H9 (cell line): Measurements from ENCODE around the gene PMM2. TPM values are rescaled to one million over a fixed set of nuclear protein-coding genes. Genes with fewer than 3 reads are reported as not detected.

Experiments
- DNase-seq: peaks from one replicate; pipeline ENCODE4 v3.0.0-alpha.2; 2017
- H2AFZ ChIP-seq: one replicate; pipeline ENCODE4 v1.6.1; 2013; ENCODE audit warnings: mild to moderate bottlenecking, low read length, control low read depth, moderate library complexity
- H2AK5ac ChIP-seq: 2 replicates; pipeline ENCODE4 v1.6.1; 2013; ENCODE audit warnings: low read length, control low read depth, mixed read lengths; ENCODE audit not compliant: insufficient read length
- H2BK120ac ChIP-seq: one replicate; pipeline ENCODE4 v1.6.1; 2013; ENCODE audit warnings: low read depth, mild to moderate bottlenecking, low read length, control low read depth, inconsistent platforms; ENCODE audit not compliant: poor library complexity, severe bottlenecking
- H2BK12ac ChIP-seq: 2 replicates; pipeline ENCODE4 v1.6.1; 2013; ENCODE audit warnings: low read length, control low read depth, mixed read lengths, low read depth; ENCODE audit not compliant: insufficient read length
- H2BK15ac ChIP-seq: 2 replicates; pipeline ENCODE4 v1.6.1; 2013; ENCODE audit warnings: low read depth, low read length, control low read depth
- H2BK20ac ChIP-seq: one replicate; pipeline ENCODE4 v1.6.1; 2013; ENCODE audit warnings: low read depth, mild to moderate bottlenecking, low read length, control low read depth, inconsistent platforms; ENCODE audit not compliant: poor library complexity, severe bottlenecking
- H2BK5ac ChIP-seq: 2 replicates; pipeline ENCODE4 v1.6.1; 2013; ENCODE audit warnings: low read length, control low read depth, mixed read lengths; ENCODE audit not compliant: insufficient read length
- H3K14ac ChIP-seq: 2 replicates; pipeline ENCODE4 v1.6.1; 2013; ENCODE audit warnings: low read length, control low read depth; ENCODE audit not compliant: insufficient read depth
- H3K18ac ChIP-seq: 2 replicates; pipeline ENCODE4 v1.6.1; 2013; ENCODE audit warnings: low read depth, mild to moderate bottlenecking, mixed read lengths, low read length, control low read depth; ENCODE audit not compliant: insufficient read length
- H3K23ac ChIP-seq: 2 replicates; pipeline ENCODE4 v1.6.1; 2013; ENCODE audit warnings: low read length, control low read depth, mixed read lengths, low read depth; ENCODE audit not compliant: insufficient read length
- H3K23me2 ChIP-seq: 2 replicates; pipeline ENCODE4 v1.6.1; 2013; ENCODE audit warnings: low read depth, mild to moderate bottlenecking, mixed read lengths, low read length, control low read depth; ENCODE audit not compliant: insufficient read length, poor library complexity, severe bottlenecking
- H3K27ac ChIP-seq: 2 replicates; pipeline ENCODE4 v1.5.1; 2013; ENCODE audit warnings: low read length, control low read depth, mixed read lengths, low read depth; ENCODE audit not compliant: insufficient read length
- H3K27me3 ChIP-seq: 2 replicates; pipeline ENCODE4 v1.6.1; 2013; ENCODE audit warnings: low read length, control low read depth, inconsistent platforms; ENCODE audit not compliant: insufficient read depth
- H3K4ac ChIP-seq: 2 replicates; pipeline ENCODE4 v1.6.1; 2013; ENCODE audit warnings: low read depth, mild to moderate bottlenecking, control low read depth, inconsistent platforms, low read length, moderate library complexity
- H3K4me1 ChIP-seq: 2 replicates; pipeline ENCODE4 v1.6.1; 2013; ENCODE audit warnings: low read length, control low read depth, inconsistent platforms; ENCODE audit not compliant: insufficient read depth
- H3K4me2 ChIP-seq: 2 replicates; pipeline ENCODE4 v1.6.1; 2013; ENCODE audit warnings: low read length, control low read depth, mixed read lengths; ENCODE audit not compliant: insufficient read length, insufficient read depth
- H3K56ac ChIP-seq: 2 replicates; pipeline ENCODE4 v1.6.1; 2013; ENCODE audit warnings: low read depth, mild to moderate bottlenecking, mixed read lengths, low read length, control low read depth; ENCODE audit not compliant: insufficient read length
- H3K79me1 ChIP-seq: 2 replicates; pipeline ENCODE4 v1.6.1; 2013; ENCODE audit warnings: low read depth, mild to moderate bottlenecking, moderate library complexity, low read length, control low read depth, inconsistent platforms; ENCODE audit not compliant: insufficient read depth, poor library complexity, severe bottlenecking
- H3K79me2 ChIP-seq: 2 replicates; pipeline ENCODE4 v1.6.1; 2013; ENCODE audit warnings: low read length, control low read depth, inconsistent platforms; ENCODE audit not compliant: insufficient read depth
- H3K9ac ChIP-seq: 2 replicates; pipeline ENCODE4 v1.6.1; 2013; ENCODE audit warnings: low read length, control low read depth, mixed read lengths; ENCODE audit not compliant: insufficient read length; ENCODE audit errors: extremely low read depth
- H3K9me3 ChIP-seq: one replicate; pipeline ENCODE4 v1.6.1; 2013; ENCODE audit warnings: low read depth, low read length, inconsistent platforms; ENCODE audit not compliant: control insufficient read depth
- H3T11ph ChIP-seq: one replicate; pipeline ENCODE4 v1.6.1; 2013; ENCODE audit warnings: mild to moderate bottlenecking, low read length, control low read depth, inconsistent platforms
- H4K20me1 ChIP-seq: one replicate; pipeline ENCODE4 v1.6.1; 2013; ENCODE audit not compliant: control insufficient read depth, insufficient read length, insufficient read depth
- H4K5ac ChIP-seq: 2 replicates; pipeline ENCODE4 v1.6.1; 2013; ENCODE audit warnings: low read depth, mild to moderate bottlenecking, mixed read lengths, low read length, control low read depth; ENCODE audit not compliant: insufficient read length
- H4K8ac ChIP-seq: replicated peaks from 2 replicates; pipeline ENCODE4 v1.6.1; 2013; ENCODE audit warnings: low read length, control low read depth, mixed read lengths, low read depth; ENCODE audit not compliant: insufficient read length
- H4K91ac ChIP-seq: 2 replicates; pipeline ENCODE4 v1.6.1; 2013; ENCODE audit warnings: low read depth, mild to moderate bottlenecking, moderate library complexity, mixed read lengths, low read length, control low read depth; ENCODE audit not compliant: insufficient read length
- H3K27ac Mint-ChIP-seq, 3 experiments: 2 replicates in 2 of 3; 3 replicates in 1 of 3; pipeline ENCODE4 v1.8.0; 2020 to 2021; ENCODE audit warnings: mixed read lengths in 3 of 3, mild to moderate bottlenecking in 1 of 3, moderate library complexity in 1 of 3
- H3K27me3 Mint-ChIP-seq: 2 replicates; pipeline ENCODE4 v1.8.0; 2021; ENCODE audit warnings: low read depth, mild to moderate bottlenecking, moderate library complexity, mixed read lengths
- H3K36me3 Mint-ChIP-seq, 3 experiments: 2 replicates in 2 of 3; 3 replicates in 1 of 3; pipeline ENCODE4 v1.8.0; 2020 to 2021; ENCODE audit warnings: low read depth in 3 of 3, mixed read lengths in 3 of 3; ENCODE audit not compliant: insufficient read depth in 1 of 3
- H3K4me1 Mint-ChIP-seq, 2 experiments: 2 replicates each; pipeline ENCODE4 v1.8.0; 2020; ENCODE audit warnings: mixed read lengths in 2 of 2
- H3K4me3 Mint-ChIP-seq, 2 experiments: 2 replicates in 1 of 2; 3 replicates in 1 of 2; pipeline ENCODE4 v1.8.0; 2020 to 2021; ENCODE audit warnings: mild to moderate bottlenecking in 2 of 2, mixed read lengths in 2 of 2, moderate library complexity in 1 of 2
- H3K9me3 Mint-ChIP-seq, 2 experiments: 2 replicates in 1 of 2; 3 replicates in 1 of 2; pipeline ENCODE4 v1.8.0; 2020; ENCODE audit warnings: mild to moderate bottlenecking in 2 of 2, mixed read lengths in 2 of 2, moderate library complexity in 1 of 2
- CTCF ChIP-seq: fragments of 200-600 bp; sonication (generic); conservative IDR thresholded peaks from 3 replicates; pipeline ENCODE4 v1.8.0; 2021; ENCODE audit warnings: antibody characterized with exemption, mild to moderate bottlenecking
- whole genome bisulfite sequencing: extraction: QIAGEN DNeasy Blood & Tissue Kit; methylation state at CpG from one replicate; pipeline ENCODE4 v1.1.7; 2013; ENCODE audit warnings: missing lambda C conversion rate, low lambda C conversion rate, mixed read lengths; ENCODE audit not compliant: insufficient read length; ENCODE audit errors: extremely low coverage; 5-methylcytosine and 5-hydroxymethylcytosine counted together
- total RNA-seq: library from RNA; stranded (reverse); gene quantifications from 2 replicates; pipeline ENCODE4 v1.2.1, GENCODE V29; 2021

Gene PMM2
- total RNA-seq, 1 experiment from 2014 or later = 82.7 TPM

- Histone ChIP-seq H3K27ac (no peak overlapping the region), H3K4ac (no peak overlapping the region), H3K79me2 (peaks cover 58% of the 10 kb centered on the region; the same call in 1 of the 2 replicates), H4K20me1 (peaks cover 5% of the 10 kb centered on the region), H4K5ac (no peak overlapping the region), H2BK20ac (no peak overlapping the region), H3K14ac (no peak overlapping the region), H2AFZ (no peak overlapping the region), H2AK5ac (no peak overlapping the region), H2BK120ac (no peak overlapping the region), H3K18ac (no peak overlapping the region), H3K23me2 (peaks cover 15% of the 10 kb centered on the region), H3K56ac (no peak overlapping the region), H3K9ac (no peak overlapping the region), H3T11ph (no peak overlapping the region), H3K79me1 (peaks cover 5% of the 10 kb centered on the region), H2BK5ac (no peak overlapping the region), H2BK12ac (no peak overlapping the region), H3K27me3 (no peaks in the 10 kb centered on the region), H4K91ac (no peak overlapping the region), H3K4me1 (peaks cover 20% of the 10 kb centered on the region; the same call in 1 of the 2 replicates), H2BK15ac (no peak overlapping the region), H3K4me2 (no peak overlapping the region), H4K8ac (no peak overlapping the region), H3K23ac (no peak overlapping the region), H3K9me3 (no peaks in the 10 kb centered on the region)
- Mint-ChIP-seq H3K27me3 (no peaks in the 10 kb centered on the region; the same call in 1 of the 2 replicates), H3K27ac (peak overlapping the region; percentile 27 to 96 (median 83); a peak in 6 of 7 replicates), H3K4me1 (peaks cover 52 to 71% of the 10 kb centered on the region in 2 experiments), H3K4me3 (peak overlapping the region; percentile 3 to 90; a peak in 4 of 5 replicates), H3K9me3 (no peaks in the 10 kb centered on the region; a peak in 2 of 5 replicates), H3K36me3 (peaks cover 15 to 22% (median 17%) of the 10 kb centered on the region in 3 experiments)
- WGBS = no CpG with 5 or more reads among the region's 13 CpGs
- TF ChIP-seq CTCF = no peak
- no peak for DNase-seq
Measured at GRCh38 chr16:8864480-8865110, 67.0 kb downstream of the PMM2 start.
